ENCODE results near the gene PPP2R3B. TPM values are rescaled to one million over a fixed set of nuclear protein-coding genes. Genes with fewer than 3 reads are reported as not detected.
A peak's percentile ranks its signal among the peaks of the same experiment; 100 is the strongest.
"Not testable (repeated sequence)": the region's sequence is repeated elsewhere in the genome, so short reads cannot be mapped to it uniquely, and the experiment has no call there.

PPP2R3B gene
- total and polyA plus RNA-seq, 7 donors: 2.1 to 16.1 (median 5.4) TPM

DNA sequence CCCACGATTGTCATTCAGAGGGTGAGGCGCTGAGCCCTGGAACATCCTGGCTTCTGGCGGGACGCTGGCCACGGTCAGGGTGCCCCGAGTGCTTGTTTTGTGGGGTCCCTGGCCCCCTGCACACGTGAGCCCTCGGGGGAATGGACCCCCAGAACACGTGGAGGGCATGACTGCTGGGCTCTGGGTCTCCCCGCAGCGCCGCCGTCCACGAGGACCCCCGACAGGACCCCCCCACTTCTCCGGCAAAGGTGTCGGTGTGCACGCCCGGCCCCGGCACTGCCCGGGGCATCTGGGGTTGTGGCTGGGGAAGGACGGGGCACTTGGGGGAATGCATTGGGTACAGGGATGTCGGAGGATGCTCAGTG is 54.2 kb downstream of the PPP2R3B start:
- DNase-seq: peak; percentile 42

DNA sequence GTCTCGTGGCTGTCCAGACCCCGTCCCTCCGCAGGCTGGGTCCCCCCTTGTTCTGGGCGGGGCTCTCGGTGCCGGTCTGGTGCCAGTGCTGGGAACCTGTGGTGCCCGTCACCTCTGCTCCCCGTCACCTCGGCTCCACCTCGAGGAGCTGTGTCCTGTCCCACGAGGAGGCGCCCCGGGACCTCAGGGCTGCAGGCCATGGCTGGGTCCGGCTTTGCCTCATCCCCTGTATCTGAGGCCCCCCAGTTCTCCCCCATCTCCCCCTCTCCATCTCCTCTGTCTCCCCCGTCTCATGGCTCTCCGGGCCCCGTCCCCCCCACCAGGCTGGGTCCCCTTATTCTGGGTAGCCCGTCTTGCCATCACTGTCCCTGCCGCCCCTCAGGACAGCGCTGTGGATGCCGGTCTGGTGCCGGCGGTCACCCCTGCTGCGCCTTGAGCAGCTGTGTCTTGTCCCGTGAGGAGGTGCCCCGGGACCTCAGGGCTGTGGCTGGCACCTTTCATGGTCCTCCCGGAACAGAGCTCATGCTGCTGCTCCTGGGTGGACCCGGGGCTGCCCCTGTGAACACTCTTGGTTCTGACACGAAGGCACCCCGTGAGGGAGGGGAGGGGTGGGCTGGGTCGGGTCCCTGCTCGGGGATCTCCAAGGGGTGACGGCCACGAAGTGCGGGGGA is 54.7 kb downstream of the PPP2R3B start:
- intact Hi-C loops (cut with DNase I): no loop called here
- peaks cover 0 to 6% (median 0%) of the 10 kb centered on the region in 4 donors for H3K36me3 ChIP-seq
- H3K9me3 ChIP-seq: no peaks in the 10 kb centered on the region
- peaks cover 0 to 14% (median 11%) of the 10 kb centered on the region in 4 donors for H3K4me1 ChIP-seq
- no peak for DNase-seq
- H3K27me3 ChIP-seq: peaks cover 10 to 38% (median 21%) of the 10 kb centered on the region in 3 donors
- no peak overlapping the region for H3K27ac ChIP-seq
- H3K4me3 ChIP-seq: peak overlapping the region in 1 of 4 donors; percentile 32
- TF ChIP-seq POLR2A (IDR thresholded peaks at IDR 0.05) (no peak), EP300 (IDR thresholded peaks at IDR 0.05) (no peak), POLR2AphosphoS5 (IDR thresholded peaks at IDR 0.05) (no peak)
- TF ChIP-seq, protein P1, sequence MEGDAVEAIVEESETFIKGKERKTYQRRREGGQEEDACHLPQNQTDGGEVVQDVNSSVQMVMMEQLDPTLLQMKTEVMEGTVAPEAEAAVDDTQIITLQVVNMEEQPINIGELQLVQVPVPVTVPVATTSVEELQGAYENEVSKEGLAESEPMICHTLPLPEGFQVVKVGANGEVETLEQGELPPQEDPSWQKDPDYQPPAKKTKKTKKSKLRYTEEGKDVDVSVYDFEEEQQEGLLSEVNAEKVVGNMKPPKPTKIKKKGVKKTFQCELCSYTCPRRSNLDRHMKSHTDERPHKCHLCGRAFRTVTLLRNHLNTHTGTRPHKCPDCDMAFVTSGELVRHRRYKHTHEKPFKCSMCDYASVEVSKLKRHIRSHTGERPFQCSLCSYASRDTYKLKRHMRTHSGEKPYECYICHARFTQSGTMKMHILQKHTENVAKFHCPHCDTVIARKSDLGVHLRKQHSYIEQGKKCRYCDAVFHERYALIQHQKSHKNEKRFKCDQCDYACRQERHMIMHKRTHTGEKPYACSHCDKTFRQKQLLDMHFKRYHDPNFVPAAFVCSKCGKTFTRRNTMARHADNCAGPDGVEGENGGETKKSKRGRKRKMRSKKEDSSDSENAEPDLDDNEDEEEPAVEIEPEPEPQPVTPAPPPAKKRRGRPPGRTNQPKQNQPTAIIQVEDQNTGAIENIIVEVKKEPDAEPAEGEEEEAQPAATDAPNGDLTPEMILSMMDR (IDR thresholded peaks at IDR 0.05): no peak
- 55 to 59% methylated on average over 35 of the region's 35 CpGs for WGBS, 2 donors

More for the DNA sequence above, 54.2 kb downstream of the PPP2R3B start:
- TF ChIP-seq POLR2A (IDR thresholded peaks at IDR 0.05) (no peak), POLR2AphosphoS5 (IDR thresholded peaks at IDR 0.05) (no peak), EP300 (IDR thresholded peaks at IDR 0.05) (no peak)
- TF ChIP-seq, protein P1 (IDR thresholded peaks at IDR 0.05): no peak
- H3K4me1 ChIP-seq: peaks cover 0 to 14% (median 11%) of the 10 kb centered on the region in 4 donors
- H3K36me3 ChIP-seq: peaks cover 0 to 6% (median 0%) of the 10 kb centered on the region in 4 donors
- no peaks in the 10 kb centered on the region for H3K9me3 ChIP-seq
- H3K27ac ChIP-seq: no peak overlapping the region
- peaks cover 10 to 35% (median 21%) of the 10 kb centered on the region in 3 donors for H3K27me3 ChIP-seq
- H3K4me3 ChIP-seq: no peak overlapping the region
- intact Hi-C loops (cut with DNase I): no loop called here
- WGBS, 2 donors: 92 to 95% methylated on average over 23 of the region's 23 CpGs

DNA sequence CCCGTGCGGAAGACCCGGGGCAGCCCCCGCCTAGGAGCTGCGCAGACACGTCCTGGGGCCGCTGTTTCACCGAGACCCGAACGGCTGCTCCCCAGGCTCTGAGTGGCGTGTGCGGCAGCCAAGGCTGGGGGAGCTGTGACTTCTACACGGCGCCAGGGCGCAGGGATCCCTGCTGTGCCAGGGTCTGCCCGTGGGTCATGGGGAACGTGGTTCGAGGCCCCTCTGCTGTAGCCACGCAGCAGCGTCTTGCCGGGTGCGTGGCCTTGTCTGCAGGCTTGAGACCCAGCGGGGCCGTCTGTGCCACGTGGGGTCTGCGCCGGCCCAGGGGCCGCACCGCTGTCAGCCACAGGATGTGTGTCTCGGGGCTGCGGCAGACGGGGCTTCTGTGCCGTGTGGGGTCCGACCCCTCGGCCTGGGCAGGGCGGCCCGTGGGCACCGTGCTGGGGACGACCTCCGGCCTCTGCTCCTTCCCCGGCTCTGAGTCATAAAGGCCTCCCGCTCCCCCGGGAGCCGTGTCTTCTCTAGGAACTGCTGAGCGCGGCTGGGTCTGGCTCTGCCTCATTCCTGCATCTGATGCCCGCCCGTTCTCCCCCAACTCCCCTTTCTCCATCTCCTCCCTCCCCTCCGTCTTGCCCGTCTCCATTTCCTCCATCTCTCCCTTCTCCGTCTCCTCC is 55.4 kb downstream of the PPP2R3B start:
- peaks cover 0 to 6% (median 0%) of the 10 kb centered on the region in 4 donors for H3K36me3 ChIP-seq

DNA sequence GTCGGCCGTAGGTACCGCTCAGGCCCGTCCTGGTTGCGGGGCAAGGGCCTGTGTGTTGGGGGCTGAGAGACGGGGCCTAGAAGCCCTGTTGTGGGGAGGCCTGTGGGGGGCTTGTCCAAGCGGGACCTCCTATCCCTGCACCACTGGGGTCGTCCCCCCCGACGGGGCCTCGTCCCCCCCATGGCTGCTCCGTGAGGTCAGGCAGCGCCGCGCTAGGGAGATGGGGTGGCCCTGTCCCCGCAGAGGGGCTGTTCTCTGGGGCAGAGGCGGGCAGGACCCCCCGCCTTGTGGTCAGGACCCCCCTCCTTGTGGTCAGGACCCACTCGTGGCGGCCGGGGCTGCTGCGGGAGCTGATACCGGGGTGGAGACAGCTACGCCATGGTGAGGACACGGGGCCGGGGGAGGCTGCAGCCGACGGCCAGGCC is 56.0 kb downstream of the PPP2R3B start:
- peaks cover 0 to 14% (median 11%) of the 10 kb centered on the region in 4 donors for H3K4me1 ChIP-seq
- DNase-seq: peak; percentile 56
- 15 to 23% methylated on average over 28 of the region's 28 CpGs for WGBS, 2 donors
- H3K27ac ChIP-seq: no peak overlapping the region
- intact Hi-C loops (cut with DNase I): no loop called here
- TF ChIP-seq EP300 (IDR thresholded peaks at IDR 0.05) (no peak), POLR2A (IDR thresholded peaks at IDR 0.05) (no peak), POLR2AphosphoS5 (IDR thresholded peaks at IDR 0.05) (no peak)
- TF ChIP-seq, protein P1 (IDR thresholded peaks at IDR 0.05): no peak
- H3K4me3 ChIP-seq: peak overlapping the region in 1 of 4 donors; percentile 32
- H3K36me3 ChIP-seq: peaks cover 0 to 6% (median 0%) of the 10 kb centered on the region in 4 donors
- H3K9me3 ChIP-seq: no peaks in the 10 kb centered on the region
- peaks cover 10 to 46% (median 21%) of the 10 kb centered on the region in 3 donors for H3K27me3 ChIP-seq

More for the DNA sequence above, 55.4 kb downstream of the PPP2R3B start:
- intact Hi-C loops (cut with DNase I): no loop called here
- peak; percentile 62 for DNase-seq
- no peak for TF ChIP-seq EP300 (IDR thresholded peaks at IDR 0.05)
- no peak for TF ChIP-seq POLR2AphosphoS5 (IDR thresholded peaks at IDR 0.05)
- TF ChIP-seq POLR2A (IDR thresholded peaks at IDR 0.05): no peak
- TF ChIP-seq, protein P1 (IDR thresholded peaks at IDR 0.05): no peak
- 5 to 6% methylated on average over 51 of the region's 51 CpGs for WGBS, 2 donors
- no peak overlapping the region for H3K27ac ChIP-seq
- peak overlapping the region in 1 of 4 donors; percentile 32 for H3K4me3 ChIP-seq
- H3K9me3 ChIP-seq: no peaks in the 10 kb centered on the region
- H3K27me3 ChIP-seq: peaks cover 10 to 42% (median 21%) of the 10 kb centered on the region in 3 donors
- H3K4me1 ChIP-seq: peaks cover 0 to 14% (median 11%) of the 10 kb centered on the region in 4 donors

DNA sequence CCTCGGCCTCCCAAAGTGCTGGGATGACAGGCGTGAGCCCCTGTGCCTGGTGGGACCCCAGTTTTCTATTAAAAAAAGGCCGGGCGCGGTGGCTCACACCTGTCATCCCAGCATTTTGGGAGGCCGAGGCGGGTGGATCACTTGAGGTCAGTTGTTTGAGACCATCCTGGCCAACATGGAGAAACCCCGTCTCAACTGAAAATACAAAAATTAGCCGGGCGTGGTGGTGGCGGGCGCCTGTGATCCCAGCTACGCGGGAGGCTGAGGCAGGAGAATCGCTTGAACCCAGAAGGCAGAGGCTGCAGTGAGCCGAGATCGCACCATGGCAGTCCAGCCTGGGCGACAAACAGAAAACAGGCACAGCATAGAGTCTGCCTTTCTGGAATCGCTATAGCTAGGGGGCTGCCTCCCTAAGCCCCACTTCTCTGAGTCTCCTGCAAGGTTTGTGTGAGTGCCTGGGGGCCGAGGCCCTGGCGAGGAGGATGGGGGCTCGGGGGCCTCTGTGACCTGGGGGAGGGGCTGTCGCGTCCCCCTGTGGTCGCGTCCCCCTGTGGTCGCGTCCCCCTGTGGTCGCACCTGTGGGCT is 56.5 kb downstream of the PPP2R3B start:
- DNase-seq: peak; percentile 33
- peaks cover 10 to 51% (median 21%) of the 10 kb centered on the region in 3 donors for H3K27me3 ChIP-seq
- WGBS, 2 donors: 67 to 74% methylated on average over 29 of the region's 29 CpGs

More for the DNA sequence above, 56.5 kb downstream of the PPP2R3B start:
- H3K36me3 ChIP-seq; intact Hi-C loops (cut with DNase I); H3K9me3 ChIP-seq; H3K27ac ChIP-seq; H3K4me3 ChIP-seq: not testable (repeated sequence)
- peaks cover 0 to 14% (median 11%) of the 10 kb centered on the region in 4 donors for H3K4me1 ChIP-seq
